HG03196 (cell line): ENCODE measurements around the gene PCDH15.
"Not testable (repeated sequence)": the region's sequence is repeated elsewhere in the genome, so short reads cannot be mapped to it uniquely, and the experiment has no call there.

Experiments used
- ATAC-seq: cut with Tn5 transposase; IDR thresholded peaks from one replicate; pipeline ENCODE4 v1.9.1; 2021; ENCODE audit not compliant: unreplicated experiment

The PCDH15 gene

GRCh38 chr10:54415483-54415882 is 385.5 kb downstream of the PCDH15 start:
- no peak for ATAC-seq

GRCh38 chr10:54402576-54402975 is 398.5 kb downstream of the PCDH15 start:
- ATAC-seq = no peak

GRCh38 chr10:54396031-54396430 is 405.0 kb downstream of the PCDH15 start:
- ATAC-seq = no peak

- not testable (repeated sequence) for ATAC-seq
These were observed 406.4 kb downstream of the PCDH15 start for GRCh38 chr10:54394598-54394997.

- ATAC-seq = no peak
These were observed 428.9 kb downstream of the PCDH15 start for GRCh38 chr10:54372179-54372578.

- ATAC-seq = no peak
These were observed 432.0 kb downstream of the PCDH15 start for GRCh38 chr10:54368984-54369383.

- ATAC-seq = no peak
These were observed 437.6 kb downstream of the PCDH15 start for GRCh38 chr10:54363390-54363789.

- ATAC-seq = no peak
These were observed 459.0 kb downstream of the PCDH15 start for GRCh38 chr10:54342058-54342457.

GRCh38 chr10:54335296-54335695 is 465.7 kb downstream of the PCDH15 start:
- no peak for ATAC-seq

- ATAC-seq = no peak
These were observed 481.7 kb downstream of the PCDH15 start for GRCh38 chr10:54319341-54319740.

- ATAC-seq = no peak
These were observed 482.6 kb downstream of the PCDH15 start for GRCh38 chr10:54318470-54318869.

- ATAC-seq = no peak
These were observed 486.6 kb downstream of the PCDH15 start for GRCh38 chr10:54314430-54314829.

GRCh38 chr10:54284526-54285193 is 516.4 kb downstream of the PCDH15 start:
- no peak for ATAC-seq

- ATAC-seq = no peak
These were observed 519.0 kb downstream of the PCDH15 start for GRCh38 chr10:54282012-54282411.

- ATAC-seq = no peak
These were observed 534.6 kb downstream of the PCDH15 start for GRCh38 chr10:54266395-54266794.

- ATAC-seq = no peak
These were observed 538.3 kb downstream of the PCDH15 start for GRCh38 chr10:54262726-54263125.

- no peak for ATAC-seq
These were observed 541.9 kb downstream of the PCDH15 start for GRCh38 chr10:54259104-54259503.

- no peak for ATAC-seq
These were observed 566.2 kb downstream of the PCDH15 start for GRCh38 chr10:54234832-54235231.

GRCh38 chr10:54203401-54203800 is 597.6 kb downstream of the PCDH15 start:
- no peak for ATAC-seq

- ATAC-seq = no peak
These were observed 603.0 kb downstream of the PCDH15 start for GRCh38 chr10:54198051-54198450.

- no peak for ATAC-seq
These were observed 606.2 kb downstream of the PCDH15 start for GRCh38 chr10:54194806-54195205.

GRCh38 chr10:54159924-54160323 is 641.1 kb downstream of the PCDH15 start:
- ATAC-seq = no peak

- ATAC-seq = no peak
These were observed 652.5 kb downstream of the PCDH15 start for GRCh38 chr10:54148508-54148907.
